HS-27A (cell line): ENCODE results near the gene CTIF.
"Not testable (repeated sequence)": the region's sequence is repeated elsewhere in the genome, so short reads cannot be mapped to it uniquely, and the experiment has no call there.

ENCODE experiments used
- DNase-seq: peaks from one replicate; pipeline ENCODE4 v3.0.0-alpha.2; 2012; ENCODE audit warnings: low read depth, missing footprints

The CTIF gene

GRCh38 chr18:48538531-48539405, at the start of gene CTIF:
Gene CTIF, plus strand, starts transcription at chr18:48539031. Its CDS starts 80,535 bp downstream, at chr18:48619566.
- DNase-seq, result peak; percentile 85

- DNase-seq, result no peak
Observed at GRCh38 chr18:48490641-48491293, 48.1 kb upstream of the CTIF start.

GRCh38 chr18:48492880-48493279, 46.0 kb upstream of the CTIF start:
- no peak for DNase-seq

GRCh38 chr18:48493434-48494230, 45.2 kb upstream of the CTIF start:
- no peak for DNase-seq

GRCh38 chr18:48497863-48498262, 41.0 kb upstream of the CTIF start:
- DNase-seq, result no peak

DNA sequence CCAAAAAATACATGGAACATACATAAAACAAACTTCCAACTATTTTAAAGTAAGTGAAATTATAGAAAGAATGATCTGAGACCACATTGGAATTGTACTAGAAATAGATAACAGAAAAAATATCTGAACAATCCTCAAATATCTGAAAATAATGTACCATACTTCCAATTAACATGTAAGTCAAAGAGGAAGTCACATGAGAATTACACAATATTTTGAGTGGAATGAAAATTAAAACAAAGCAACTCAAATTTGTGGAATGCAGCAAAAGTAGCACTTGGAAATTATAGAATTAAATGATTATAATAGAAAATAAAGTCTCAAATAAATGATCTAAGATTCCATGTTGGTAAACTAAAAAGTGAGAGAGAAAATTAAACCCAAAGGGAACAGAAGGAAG, 38.3 kb upstream of the CTIF start:
- no peak for DNase-seq

DNA sequence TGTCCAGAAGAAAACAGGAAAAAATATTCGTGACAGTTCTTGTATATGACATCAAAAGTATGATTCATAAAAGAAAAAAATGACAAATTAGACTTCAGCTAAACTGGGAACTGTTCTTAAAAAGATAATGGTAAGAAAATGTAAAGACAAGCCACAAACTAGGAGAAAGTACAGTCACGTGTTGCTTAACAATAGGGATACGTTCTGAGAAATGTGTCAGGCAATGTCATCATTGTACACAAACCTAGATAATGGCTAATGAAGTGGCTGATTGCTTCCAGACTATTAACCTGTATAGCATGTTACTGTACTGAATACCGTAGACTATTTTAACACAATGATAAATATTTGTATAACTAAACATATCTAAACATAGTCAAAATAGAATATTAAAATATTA, 35.9 kb upstream of the CTIF start:
- no peak for DNase-seq

GRCh38 chr18:48504819-48505218, 34.0 kb upstream of the CTIF start:
- no peak for DNase-seq

- not testable (repeated sequence) for DNase-seq
Observed at GRCh38 chr18:48506983-48507568, 31.8 kb upstream of the CTIF start.

DNA sequence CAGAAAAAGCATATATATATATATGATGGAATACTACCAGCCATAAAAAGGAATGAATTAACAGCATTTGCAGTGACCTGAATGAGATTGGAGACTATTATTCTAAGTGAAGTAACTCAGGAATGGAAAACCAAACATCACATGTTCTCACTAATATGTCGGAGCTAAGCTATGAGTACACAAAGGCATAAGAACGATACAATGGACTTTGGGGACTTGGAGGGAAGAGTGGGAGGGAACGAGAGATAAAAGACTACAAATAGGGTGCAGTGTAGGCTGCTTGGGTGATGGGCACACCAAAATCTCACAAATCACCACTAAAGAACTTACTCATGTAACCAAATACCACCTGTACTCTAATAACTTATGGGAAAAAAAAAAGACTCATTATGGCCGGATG, 26.3 kb upstream of the CTIF start:
- DNase-seq, result not testable (repeated sequence)

DNA sequence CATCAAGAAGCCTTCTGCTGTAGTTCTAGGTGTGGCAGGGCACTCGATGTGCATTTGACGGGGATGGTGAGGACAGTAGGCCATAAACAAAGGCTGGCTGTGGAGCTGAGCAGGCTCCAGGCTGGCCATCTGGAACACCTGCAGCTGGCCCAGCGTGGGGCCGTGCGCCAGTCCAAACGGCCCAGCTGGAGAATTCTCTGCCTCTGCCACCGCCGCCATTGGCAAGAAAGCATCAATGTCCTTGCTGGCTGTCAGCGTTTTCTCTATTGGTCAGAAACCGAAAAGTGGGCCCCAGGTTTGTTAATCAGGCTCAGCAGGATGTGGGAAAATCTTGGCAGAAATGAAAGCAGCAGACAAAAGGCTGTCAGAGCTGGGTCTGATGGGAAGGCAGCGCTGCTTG, 24.0 kb upstream of the CTIF start:
- no peak for DNase-seq

DNA sequence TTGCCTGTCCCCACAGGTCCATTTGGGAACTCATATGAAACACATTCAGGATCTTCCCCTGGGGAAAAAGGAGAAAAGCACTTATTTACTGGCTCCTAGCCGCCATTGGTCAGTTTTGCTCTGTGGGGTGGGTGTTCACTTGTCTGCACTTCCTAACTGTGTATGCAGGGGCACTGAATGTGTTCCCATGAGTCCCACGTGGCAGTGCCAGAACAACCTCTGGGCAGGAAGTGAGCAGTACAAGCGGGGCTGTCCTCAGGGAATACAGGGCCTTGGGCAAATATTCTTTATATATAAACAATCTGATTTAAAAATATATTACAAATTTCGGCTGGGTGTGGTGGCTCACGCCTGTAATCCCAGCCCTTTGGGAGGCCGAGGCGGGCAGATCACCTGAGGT, 21.8 kb upstream of the CTIF start:
- DNase-seq, result no peak

- DNase-seq, result no peak
Observed at GRCh38 chr18:48519431-48520100, 19.3 kb upstream of the CTIF start.

DNA sequence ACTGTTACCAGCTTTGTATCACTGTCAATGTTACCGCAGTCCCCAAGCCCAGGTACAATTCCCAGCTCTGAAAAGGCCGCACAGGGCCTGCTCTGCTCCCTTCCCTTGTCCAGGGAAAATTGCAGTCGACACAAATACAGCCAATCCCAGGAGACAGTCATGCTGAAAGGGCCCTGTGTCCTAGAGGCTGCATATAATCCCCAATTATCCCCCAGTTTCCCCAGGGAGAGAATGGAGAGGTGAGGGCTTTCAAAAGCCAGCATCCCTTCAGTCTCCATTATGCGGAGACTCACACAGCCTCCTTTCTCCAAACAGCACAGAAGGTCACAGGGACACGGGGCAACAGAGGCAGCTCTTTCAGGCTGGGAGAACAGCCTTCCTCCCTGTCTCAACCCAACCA, 17.1 kb upstream of the CTIF start:
- no peak for DNase-seq

DNA sequence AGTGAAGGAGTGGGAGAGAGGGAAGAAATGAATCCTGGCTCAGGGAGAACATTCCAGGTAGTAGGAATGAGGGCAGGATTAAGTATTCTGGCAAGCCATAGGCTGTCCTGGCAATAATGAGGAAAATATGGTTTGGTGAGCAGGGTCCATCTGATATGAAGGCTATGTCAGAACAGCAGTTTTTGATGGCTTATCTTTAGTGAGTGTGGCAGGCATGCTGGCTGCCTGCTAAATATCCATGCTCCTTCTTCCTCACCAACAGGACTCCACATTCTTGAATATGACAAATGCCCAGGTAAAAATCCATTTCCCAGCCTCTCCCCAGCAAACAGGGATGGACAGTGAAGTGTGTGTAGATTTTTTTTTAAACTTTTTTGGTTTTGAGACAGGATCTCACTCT, 13.2 kb upstream of the CTIF start:
- DNase-seq, result no peak

DNA sequence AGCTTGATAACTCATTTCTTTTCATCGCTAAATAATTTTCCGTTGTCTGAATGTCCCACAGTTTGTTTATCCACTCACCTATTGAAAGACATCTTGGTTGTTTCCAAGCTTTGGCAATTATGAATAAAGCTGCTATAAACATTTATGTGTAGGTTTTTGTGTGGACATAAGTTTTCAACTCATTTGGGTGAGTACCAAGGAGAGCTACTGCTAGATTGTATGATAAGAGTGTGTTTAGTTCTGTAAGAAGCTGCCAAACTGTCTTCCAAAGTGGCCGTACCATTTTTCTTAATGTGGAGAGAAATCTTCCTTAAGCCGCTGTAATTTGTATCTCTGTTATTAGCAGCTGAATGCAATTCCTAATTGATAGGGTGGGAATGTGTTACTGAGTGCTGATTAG, 11.4 kb upstream of the CTIF start:
- DNase-seq, result no peak

GRCh38 chr18:48528861-48529260, 10.0 kb upstream of the CTIF start:
- DNase-seq, result no peak

DNA sequence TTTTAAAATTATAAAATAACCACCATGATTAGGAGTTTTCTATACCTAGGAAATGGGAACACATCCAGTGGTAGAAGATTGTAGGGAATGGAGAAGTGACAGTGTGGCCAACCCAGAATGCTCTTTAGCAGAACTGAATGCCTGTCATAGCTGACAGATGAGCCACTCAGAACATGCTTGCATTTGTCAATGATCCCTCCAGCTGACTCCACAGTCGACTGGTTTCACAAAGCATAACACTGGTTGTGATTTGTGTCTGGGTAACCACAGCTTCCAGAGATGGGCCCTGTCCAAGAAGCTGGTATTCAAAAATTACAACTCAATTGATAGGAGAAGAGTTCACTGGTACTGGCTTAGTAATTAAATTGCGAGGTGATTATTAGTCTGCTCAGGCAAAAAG, 9.0 kb upstream of the CTIF start:
- DNase-seq, result peak; percentile 81

DNA sequence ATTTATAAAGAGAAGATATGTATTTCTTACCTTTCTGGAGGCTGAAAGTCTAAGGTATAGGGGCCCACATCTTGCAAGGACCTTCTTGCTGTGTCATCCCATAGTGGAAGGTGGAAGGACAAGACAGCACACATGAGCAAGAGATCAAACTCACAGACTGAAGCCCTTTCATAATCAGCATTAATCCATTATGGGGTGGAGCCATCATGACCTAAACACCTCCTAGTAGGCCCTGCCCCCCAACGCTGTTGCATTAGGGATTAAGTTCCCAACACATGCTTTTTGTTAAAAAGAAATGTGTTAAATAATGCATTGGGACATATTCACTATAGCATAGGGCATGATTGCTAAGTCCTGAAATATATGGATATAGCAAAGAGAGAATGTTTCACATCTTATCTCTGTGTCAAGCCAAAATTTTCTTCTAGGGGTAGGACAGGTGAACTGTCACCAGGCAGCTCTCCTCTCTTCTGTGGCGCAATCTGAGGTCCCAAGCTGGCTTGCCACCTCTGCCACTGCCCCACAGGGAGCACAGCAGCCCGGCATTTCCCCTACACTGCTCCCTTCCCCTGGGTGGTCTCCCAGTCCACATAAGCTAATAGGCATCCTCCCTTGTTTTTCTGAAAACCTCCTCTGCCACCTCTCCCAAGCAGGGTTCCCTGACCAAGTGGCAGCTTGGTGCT, 8.3 kb upstream of the CTIF start:
- no peak for DNase-seq

- no peak for DNase-seq
Observed at GRCh38 chr18:48531082-48531403, 7.8 kb upstream of the CTIF start.

GRCh38 chr18:48531908-48532307, 6.9 kb upstream of the CTIF start:
- DNase-seq, result no peak
